GM12891 (cell line): ENCODE results near the gene NIPA2.

Source experiments
- PAX5 ChIP-seq: IDR thresholded peaks from 2 replicates; pipeline ENCODE4 v1.6.1; 2011; ENCODE audit warnings: low read length, moderate library complexity, mild to moderate bottlenecking; ENCODE audit not compliant: insufficient read depth, severe bottlenecking
- POLR2A ChIP-seq: IDR thresholded peaks from 2 replicates; pipeline ENCODE4 v1.6.1; 2011; ENCODE audit warnings: low read depth, low read length, control low read depth
- POLR2AphosphoS5 ChIP-seq: IDR thresholded peaks from 2 replicates; pipeline ENCODE4 v1.6.1; 2011; ENCODE audit warnings: low read depth, low read length, control low read depth

GRCh38 chr15:22880981-22881738 lies 42.7 kb downstream of the NIPA2 start:
- no peak for TF ChIP-seq POLR2A
- no peak for TF ChIP-seq POLR2AphosphoS5
- TF ChIP-seq PAX5, result no peak
